Forelimb muscle (tissue), 1 donor: ENCODE results near the gene GLI1. TPM values are rescaled to one million over a fixed set of nuclear protein-coding genes. Genes with fewer than 3 reads are reported as not detected.

Source experiments
- DNase-seq: peaks from one replicate; pipeline ENCODE4 v3.0.0-alpha.2; 2013; ENCODE audit warnings: low read depth
- polyA plus RNA-seq: library from polyadenylated mRNA; unstranded; fragments of 120-200 nt; gene quantifications from one replicate; pipeline ENCODE4 v1.2.1, GENCODE V29; 2013; ENCODE audit not compliant: insufficient read length

The GLI1 gene
- polyA plus RNA-seq, 1 donor, result 11.2 TPM

- no peak for DNase-seq
These were observed 58.8 kb downstream of the GLI1 start for GRCh38 chr12:57518176-57518919.

DNA sequence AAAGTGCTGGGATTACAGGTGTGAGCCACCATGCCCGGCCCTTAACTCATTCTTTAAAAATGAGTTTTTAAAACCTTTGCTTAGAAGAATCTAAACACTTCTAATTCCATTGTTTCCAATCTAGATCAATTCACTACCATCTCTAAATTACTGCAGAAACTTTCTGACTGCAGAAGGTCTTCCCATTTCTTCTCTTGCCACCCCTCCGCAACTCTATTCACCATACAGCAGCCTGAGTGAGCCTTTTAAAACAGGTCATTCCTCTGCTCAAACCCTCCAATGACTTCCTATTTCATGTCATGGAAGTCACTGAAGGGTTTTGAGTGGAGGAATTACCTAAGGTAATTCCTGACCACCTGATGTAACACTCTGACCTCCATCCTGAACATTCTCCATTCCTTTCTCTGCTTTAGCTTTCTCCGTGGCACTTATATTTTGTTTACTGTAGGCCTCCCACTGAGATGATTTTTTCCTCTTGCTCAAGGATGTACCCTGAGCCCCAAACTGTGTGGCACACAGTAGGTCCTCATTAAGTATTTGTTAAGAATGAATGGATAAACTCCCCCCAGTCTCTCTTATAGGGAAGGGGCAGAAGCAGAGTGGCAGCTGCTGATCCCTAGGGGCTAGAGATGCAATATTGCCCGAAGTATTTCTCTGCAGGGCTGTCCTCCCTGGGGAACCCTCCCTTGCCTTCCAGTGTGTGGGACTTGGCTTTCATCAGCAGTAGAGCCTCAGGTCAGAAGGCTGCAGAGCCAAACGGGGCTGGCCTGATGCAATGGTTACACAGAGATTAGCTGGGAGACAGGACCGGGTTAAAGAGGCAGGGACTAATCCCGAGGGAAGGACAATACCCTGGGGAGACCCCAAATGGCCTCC lies 59.6 kb downstream of the GLI1 start:
- DNase-seq, result no peak

- no peak for DNase-seq
These were observed 60.1 kb downstream of the GLI1 start for GRCh38 chr12:57519796-57520052.

- DNase-seq, result peak; percentile 91
These were observed 60.7 kb downstream of the GLI1 start, which contains the start of gene DDIT3 for GRCh38 chr12:57520053-57520818. TSS of gene DDIT3 (minus strand) at chr12:57520514. CDS start at chr12:57517406, 3,108 bp downstream.

DNA sequence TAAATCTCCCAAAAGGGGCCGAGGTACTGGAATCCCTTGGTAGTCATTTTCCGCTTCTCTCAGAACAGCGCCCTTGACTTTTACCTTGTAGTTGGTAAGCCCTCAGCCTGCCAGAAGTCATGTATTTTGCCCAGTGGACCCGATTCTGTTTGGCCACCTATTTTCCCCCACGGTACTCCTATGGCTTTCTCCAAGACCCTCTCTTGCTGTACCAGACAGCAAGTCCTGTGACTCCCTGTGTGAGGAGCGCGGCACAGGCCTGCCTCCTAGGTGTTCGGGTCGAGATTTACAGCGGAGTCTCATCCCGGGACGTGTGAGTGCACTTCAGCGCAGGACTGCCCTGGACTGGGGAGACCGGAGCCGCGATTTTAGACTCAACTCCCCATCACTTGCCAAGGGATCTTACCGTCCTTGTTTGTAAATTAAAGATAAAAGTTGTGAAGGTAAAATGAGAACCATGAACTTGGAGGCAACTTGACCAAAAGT lies 62.0 kb downstream of the GLI1 start:
- DNase-seq, result no peak

Other genes starting within 250 kb of the GLI1 start
- 2.8 TPM for gene NXPH4, start 243.0 kb upstream of the GLI1 start, polyA plus RNA-seq
- 64.4 TPM for gene SHMT2, start 230.1 kb upstream of the GLI1 start, polyA plus RNA-seq
- 488 TPM for gene STAC3, start 208.6 kb upstream of the GLI1 start, polyA plus RNA-seq
- gene R3HDM2, start 28.7 kb upstream of the GLI1 start, polyA plus RNA-seq, result 50.1 TPM
- gene INHBC, start 25.0 kb upstream of the GLI1 start, polyA plus RNA-seq, result 0.25 TPM
- 3.8 TPM for gene INHBE, start 4.5 kb upstream of the GLI1 start, polyA plus RNA-seq
- 4.2 TPM for gene ARHGAP9, start 20.1 kb downstream of the GLI1 start, polyA plus RNA-seq
- gene MARS1, start 28.3 kb downstream of the GLI1 start, polyA plus RNA-seq, result 83.8 TPM
- 12.6 TPM for gene DDIT3, start 60.7 kb downstream of the GLI1 start, polyA plus RNA-seq
- 43.1 TPM for gene MBD6, start 63.0 kb downstream of the GLI1 start, polyA plus RNA-seq
- 148 TPM for gene DCTN2, start 87.4 kb downstream of the GLI1 start, polyA plus RNA-seq
- gene KIF5A, start 90.3 kb downstream of the GLI1 start, polyA plus RNA-seq, result 0.03 TPM
- 10.6 TPM for gene PIP4K2C, start 131.4 kb downstream of the GLI1 start, polyA plus RNA-seq
- gene DTX3, start 145.0 kb downstream of the GLI1 start, polyA plus RNA-seq, result 22.4 TPM
- 25.4 TPM for gene ARHGEF25, start 151.7 kb downstream of the GLI1 start, polyA plus RNA-seq
- gene B4GALNT1, start 173.4 kb downstream of the GLI1 start, polyA plus RNA-seq, result 2.1 TPM
- 107 TPM for gene OS9, start 234.3 kb downstream of the GLI1 start, polyA plus RNA-seq